ENCODE measurements around the gene NLRX1.
"Not testable (repeated sequence)": the region's sequence is repeated elsewhere in the genome, so short reads cannot be mapped to it uniquely, and the experiment has no call there.

The NLRX1 gene

DNA sequence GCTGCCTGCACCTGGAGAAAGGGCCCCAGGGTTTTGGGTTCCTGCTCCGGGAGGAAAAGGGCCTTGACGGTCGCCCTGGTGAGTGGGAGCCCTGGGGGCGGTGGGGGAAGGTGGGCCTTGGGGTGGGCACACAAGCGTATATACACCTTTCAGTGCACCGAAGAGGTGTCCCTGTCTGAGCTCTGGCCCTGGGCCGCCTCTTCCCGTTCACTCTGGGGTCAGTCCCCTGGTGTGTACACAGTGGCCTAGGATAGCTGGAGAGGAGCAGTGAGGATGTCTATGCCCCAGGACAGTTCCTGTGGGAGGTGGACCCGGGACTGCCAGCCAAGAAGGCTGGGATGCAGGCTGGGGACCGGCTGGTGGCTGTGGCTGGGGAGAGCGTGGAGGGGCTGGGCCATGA lies 19.5 kb downstream of the NLRX1 start:
- no peak for DNase-seq

DNA sequence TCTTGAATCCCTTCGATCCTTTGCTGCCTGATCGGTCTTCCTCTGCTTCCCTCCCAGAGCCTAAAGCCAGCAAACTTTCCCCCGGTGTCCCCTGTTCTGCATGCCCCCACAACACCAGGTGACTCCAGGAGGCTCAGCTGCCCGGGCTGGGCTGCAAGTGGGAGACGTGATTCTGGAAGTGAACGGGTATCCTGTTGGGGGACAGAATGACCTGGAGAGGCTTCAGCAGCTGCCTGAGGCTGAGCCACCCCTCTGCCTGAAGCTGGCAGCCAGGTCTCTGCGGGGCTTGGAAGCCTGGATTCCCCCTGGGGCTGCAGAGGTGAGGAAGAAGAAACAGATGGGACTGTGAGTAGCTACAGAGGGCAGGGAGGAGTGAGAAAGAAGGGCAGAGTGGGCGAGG lies 20.4 kb downstream of the NLRX1 start:
- no peak for DNase-seq

DNA sequence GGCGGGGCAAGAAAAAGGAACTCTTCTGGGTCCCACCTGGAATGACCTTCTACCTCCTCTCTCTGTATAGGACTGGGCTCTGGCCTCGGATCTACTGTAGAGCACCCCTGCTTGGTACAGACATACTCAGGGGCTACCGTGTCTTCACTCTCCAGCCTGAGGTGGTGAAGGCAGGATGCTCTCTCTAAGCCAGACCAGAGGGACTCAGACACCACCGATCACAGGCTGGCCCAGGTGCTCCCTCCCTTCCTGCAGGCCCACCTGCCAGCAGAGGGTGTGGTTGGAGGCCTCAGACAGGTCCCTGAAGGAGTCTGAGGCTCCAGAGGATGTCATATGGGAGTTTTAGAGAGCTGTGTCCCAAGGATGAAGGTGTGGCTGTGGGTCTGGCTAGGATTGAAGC lies 20.9 kb downstream of the NLRX1 start:
- no peak for DNase-seq

DNA sequence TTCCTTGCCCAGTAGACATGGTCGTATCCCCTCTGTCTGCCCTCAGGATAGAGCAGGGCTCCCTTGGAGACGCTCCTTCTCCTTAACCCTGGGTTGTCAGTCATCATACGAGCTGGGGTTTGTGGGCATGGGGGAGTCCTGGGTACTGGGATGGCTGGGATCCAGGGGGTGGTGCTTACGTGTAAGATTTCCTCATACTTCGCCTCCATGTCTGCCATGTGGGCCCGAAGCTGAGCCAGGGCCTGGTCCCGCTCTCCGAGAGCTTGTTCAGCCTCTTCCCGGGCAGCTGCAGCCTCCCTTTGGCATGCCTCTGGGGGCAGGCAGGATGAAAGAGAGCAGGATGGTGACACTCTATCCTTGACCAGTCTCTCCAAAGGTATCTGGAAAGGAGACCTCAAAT lies 22.0 kb downstream of the NLRX1 start:
- DNase-seq: no peak

DNA sequence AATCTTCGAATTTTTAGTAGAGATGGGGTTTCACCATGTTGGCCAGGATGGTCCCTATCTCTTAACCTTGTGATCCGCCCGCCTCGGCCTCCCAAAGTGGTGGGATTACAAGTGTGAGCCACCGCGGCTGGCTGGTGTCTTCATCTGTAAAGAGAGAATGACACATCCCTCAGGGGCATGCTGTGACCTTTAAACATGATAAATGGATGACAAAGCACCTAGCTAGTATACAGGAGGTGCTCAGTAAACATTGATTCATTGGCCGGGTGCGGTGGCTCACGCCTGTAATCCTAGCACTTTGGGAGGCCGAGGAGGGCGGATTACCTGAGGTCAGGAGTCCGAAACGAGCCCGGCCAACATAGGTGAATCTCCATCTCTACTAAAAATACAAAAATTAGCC lies 22.7 kb downstream of the NLRX1 start:
- DNase-seq: not testable (repeated sequence)

DNA sequence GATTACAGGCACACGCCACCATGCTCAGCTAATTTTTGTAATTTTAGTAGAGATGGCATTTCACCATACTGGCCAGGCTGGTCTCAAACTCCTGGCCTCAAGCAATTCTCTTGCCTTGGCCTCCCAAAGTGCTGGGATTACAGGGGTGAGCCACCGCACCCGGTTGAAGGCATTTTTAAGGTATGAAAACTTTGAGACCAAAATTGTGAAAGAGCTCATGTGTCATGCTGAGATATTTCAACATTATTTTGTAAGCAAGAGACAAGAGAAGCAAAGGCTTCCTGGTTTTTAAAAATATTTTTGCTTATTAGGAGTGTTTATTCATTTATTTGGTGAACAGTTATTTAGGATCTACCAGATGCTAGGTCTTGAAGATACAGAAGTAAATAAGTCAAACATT lies 23.6 kb downstream of the NLRX1 start:
- no peak for DNase-seq

DNA sequence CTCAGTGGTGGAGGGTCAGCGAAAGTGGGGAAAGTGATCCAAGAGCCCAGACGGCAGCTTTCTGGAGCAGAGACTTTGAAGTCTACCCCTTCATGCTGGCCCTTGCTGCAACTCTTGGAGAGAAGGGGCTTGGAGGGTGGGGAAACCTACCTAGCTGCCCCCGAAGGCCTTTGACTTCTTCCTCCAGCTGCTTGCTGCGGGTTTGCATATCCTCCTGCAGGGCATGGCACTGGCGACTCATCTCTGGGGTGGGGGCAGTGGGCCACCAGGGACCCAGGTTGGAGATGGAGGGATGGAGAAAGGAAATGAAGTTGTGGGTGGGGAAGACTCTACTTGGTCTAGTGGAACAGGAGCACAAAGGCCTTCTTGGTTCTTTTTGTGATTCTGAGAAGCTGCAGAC lies 24.5 kb downstream of the NLRX1 start:
- DNase-seq: no peak

DNA sequence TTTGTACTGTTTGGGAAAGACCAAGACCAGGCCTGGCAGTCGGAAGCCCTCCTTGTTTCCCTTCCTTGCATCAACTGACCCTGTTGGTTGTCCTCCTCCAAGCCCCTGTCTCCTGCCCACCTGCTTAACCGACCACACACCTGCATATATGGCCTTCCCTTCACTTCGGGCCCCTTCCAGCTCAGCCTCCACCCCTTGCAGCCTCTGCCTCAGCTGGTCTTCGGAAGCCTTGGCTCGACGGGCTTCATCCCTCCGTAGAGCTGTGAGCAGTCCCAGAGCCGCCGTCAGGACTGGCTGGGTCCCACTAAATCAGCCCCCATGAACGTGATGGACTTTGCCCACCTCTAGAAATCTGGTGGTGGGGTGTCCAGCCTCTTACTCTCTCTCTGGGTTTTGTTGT lies 25.1 kb downstream of the NLRX1 start:
- DNase-seq: no peak

DNA sequence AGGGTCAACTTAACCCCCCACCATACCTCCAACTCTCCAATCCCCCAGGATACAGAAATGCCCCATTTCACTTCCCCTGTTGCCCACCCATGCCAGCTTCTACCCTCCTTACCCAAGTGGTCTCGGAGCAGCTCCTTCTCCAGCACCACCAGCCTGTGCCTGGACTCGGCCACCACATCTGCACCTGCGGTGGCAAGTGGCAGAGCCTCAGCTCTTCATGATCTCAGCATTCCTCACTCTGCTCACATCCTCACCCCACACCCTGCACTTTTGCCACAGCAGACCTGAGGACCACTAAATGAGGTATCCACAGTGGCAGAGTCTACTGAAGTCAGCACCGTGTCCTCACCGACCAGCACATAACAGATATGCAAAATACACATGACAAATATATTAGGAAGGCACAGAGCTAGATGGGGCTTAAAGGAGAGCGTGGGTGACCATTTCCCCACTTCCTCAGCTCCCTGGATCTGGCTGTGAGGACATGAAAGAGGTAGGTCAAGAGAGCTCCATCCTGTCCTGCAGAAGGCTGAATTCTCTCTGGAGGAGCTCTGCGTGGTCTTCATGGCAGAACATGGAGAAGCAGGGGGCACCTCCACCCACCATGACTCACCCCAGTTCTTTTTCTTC lies 26.4 kb downstream of the NLRX1 start:
- DNase-seq: no peak

DNA sequence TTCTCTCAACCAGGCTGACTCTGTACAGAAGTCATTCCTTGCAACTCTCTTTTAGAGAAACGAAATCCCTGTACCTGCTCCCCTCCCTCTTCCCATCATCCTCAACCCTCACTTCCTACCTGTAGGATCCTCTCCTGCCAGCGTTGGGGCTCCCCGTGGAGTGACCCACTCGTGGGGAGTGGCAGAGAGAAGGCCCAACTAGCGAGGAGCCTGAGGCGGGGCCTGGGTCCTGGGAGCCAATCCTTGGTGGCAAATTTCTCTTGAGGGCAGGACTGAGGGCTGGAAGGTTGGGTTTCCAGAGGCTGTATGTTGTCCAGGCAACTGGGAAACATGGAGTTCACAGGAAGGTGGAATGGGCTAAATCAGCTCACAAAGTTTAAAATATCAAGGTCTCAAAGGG lies 27.2 kb downstream of the NLRX1 start:
- no peak for DNase-seq

DNA sequence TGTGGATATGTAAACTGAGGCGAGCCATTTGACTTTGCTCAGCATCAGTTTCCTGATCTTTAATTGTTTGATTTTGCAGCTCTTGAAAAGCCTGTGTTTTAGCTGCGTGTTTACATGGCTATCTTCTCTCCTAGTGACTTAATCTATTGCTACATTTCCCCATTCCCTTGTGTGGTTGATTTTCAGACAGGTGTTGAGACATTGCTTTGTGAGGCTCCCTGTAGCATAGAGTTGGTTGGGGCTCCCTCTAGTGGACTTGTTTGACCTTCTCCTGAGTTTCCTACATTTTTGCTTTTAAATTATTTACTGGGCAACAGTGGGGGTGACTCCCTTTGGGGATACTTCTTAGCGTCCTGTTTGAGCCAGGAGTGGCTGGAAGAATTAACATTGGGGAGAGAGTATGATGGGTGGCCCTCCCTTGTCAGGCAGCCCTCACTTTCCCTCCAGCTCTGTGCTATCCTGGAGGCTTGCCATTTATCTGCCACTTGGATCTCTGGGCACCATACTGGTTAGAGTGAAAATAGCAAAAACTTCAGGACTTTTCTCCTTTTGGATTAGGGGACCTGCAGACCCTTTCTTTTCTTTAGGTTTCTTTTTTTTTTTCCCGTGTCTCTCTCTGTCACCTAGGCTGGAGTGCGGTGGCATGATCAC lies 28.4 kb downstream of the NLRX1 start:
- DNase-seq: peak; percentile 60

DNA sequence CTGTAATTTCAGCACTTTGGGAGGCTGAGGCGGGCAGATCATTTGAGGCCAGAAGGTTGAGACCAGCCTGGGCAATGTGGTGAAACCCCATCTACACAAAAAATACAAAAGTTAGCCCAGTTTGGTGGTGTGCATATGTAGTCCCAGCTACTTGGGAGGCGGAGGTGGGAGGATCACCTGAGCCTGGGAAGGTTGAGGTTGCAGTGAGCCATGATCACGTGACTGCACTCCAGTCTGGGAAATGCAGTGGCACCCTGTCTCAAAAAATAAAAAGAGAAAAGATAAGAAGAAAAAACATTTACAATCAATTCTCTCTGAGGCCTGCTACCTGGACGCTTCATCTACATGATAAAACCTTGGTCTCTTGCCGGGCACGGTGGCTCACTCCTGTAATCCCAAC lies 30.4 kb downstream of the NLRX1 start:
- no peak for DNase-seq

DNA sequence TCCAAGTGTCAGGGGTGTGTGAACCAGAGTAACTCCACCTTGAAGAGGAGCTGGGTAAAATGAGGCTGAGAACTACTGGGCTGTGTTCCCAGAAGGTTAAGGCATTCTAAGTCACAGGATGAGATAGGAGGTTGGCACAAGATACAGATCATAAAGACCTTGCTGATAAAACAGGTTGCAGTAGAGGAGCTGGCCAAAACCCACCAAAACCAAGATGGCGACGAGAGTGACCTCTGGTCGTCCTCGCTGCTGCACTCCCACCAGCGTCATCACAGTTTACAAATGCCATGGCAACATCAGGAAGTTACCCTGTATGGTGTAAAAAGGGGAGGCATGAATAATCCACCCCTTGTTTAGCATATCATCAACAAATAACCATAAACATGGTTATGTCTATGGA lies 32.7 kb downstream of the NLRX1 start:
- not testable (repeated sequence) for DNase-seq

DNA sequence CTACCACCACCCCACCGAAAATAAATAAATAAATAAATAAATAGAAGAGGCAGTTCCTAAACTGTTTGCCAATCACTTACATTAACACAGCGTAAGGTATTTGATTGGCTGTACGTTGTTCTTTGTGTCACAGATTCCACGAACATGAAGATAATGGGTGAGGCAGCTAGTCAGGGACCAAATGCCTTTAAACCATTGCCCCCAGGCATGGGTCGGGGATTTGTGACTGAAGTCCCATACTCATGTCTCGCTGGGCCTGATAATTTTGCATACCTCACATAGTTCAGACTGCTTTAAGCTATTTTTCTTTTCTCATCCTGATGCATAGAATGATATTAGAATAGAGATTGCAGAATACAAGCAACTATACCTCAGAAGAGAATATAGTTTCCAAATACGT lies 34.0 kb downstream of the NLRX1 start:
- DNase-seq: no peak

DNA sequence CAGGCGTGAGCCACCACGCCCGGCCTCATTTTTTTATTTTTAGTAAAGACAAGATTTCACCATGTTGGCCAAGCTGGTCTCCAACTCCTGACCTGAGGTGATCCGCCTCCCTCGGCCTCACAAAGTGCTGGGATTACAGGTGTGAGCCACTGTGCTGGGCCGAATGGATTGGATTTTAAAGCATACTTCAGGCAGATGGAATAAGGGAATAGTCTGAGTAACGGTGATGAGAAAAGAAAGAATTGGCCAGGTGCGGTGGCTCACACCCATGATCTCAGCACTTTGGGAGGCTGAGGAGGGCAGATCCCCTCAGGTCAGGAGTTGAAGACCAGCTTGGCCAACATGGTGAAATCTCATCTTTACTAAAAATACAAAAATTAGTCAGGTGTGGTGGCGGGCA lies 35.5 kb downstream of the NLRX1 start:
- DNase-seq: no peak

DNA sequence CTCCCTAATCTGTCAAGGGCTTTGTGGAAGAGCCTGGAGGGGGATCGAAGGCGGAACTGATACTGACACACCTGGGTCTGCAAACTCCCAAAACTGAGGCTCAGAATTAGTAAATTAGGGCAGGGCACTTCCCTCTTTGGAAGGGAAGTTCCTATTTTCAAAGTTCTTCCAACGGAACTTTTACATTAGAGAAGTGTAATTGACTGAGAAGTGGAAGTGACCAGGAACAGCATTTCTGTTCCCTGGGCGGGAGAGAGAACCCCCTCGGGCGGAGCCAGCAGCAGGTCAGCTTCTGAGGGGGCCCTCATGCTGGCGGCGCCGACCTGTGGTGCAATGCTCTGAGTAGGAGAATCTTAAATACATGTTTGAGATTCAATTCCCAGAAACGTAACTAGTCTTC lies 36.6 kb downstream of the NLRX1 start:
- no peak for DNase-seq

DNA sequence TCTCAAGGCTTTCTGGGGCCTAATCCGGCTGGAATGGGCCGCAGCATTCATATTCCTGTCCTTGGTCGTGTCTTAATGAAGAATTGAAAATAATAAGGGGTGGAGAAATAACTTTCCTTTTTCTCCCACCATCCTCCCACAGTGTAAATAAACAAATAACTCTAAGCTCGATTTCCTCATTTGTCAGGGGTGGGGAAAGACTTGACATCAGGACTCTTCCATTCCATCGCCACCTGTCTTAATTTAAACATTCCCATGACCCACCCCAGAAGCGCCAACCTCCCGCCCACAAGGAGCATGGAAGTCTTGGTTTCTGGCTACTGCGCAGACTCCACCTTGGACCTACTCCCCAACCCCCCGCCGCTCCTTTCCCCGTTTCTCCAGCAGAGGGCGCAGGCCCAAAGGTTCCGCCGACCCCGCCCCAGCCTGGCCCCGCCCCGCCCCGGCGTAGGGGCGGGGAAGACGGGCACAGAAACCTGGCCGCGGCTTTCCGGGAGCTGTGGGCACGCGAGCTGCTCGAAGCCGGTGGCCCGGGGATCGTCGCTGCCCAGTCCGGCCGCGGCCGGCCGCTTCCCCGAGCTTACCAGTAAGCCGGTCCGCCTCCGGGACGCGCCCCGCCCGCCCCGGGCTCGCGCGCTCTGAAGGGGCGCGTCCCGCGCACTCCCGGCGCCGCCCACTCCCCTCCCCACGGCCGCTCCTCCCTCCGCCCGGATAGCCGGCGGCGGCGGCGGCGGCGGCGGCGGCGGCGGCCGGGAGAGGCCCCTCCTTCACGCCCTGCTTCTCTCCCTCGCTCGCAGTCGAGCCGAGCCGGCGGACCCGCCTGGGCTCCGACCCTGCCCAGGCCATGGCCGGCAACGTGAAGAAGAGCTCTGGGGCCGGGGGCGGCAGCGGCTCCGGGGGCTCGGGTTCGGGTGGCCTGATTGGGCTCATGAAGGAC lies 37.3 kb downstream of the NLRX1 start, which contains the start of gene CBL:
CBL (plus strand) TSS at position 766 of the 937 bp plus-strand sequence; CDS start at position 845, 79 bp downstream.
- peak; percentile 95 for DNase-seq

DNA sequence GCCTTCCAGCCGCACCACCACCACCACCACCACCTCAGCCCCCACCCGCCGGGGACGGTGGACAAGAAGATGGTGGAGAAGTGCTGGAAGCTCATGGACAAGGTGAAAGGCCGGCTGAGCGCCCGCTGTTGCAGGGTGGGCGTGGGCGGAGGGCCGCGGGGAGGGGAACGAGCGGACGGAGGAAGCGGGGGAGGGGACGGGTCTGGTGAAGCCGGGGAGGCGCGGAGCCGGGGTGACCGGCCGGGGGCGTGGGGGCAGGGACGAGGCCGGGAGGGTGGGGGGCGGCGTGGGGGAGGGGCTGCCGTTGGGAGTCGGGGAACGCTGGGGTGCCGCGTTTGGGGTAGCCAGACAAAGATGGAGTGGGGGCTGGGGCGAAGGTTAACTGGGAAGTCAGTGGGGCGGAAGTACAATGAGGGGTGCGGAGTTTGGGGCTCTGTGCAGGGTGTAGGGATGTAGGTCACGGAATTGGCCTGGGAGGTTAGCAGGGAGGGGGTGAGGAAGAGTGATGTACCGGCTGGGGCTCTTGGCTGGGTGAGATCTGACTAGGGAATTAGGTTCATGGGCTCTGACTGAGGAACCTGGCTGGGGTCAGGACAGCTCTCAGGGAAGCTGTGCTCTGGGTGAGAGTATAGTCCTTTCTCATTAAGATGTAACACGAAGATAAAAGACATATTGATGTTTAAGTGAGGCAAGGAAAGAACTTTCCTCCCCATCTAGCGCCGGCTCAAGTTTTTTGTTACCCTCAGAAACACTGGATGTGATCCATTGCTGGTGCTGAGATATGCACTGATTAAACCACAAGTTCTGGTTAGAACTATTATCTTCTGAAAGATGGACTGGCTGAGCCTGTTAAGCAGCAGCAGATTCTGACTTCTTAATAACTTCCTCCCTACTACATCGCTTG lies 38.2 kb downstream of the NLRX1 start:
- peak; percentile 43 for DNase-seq

DNA sequence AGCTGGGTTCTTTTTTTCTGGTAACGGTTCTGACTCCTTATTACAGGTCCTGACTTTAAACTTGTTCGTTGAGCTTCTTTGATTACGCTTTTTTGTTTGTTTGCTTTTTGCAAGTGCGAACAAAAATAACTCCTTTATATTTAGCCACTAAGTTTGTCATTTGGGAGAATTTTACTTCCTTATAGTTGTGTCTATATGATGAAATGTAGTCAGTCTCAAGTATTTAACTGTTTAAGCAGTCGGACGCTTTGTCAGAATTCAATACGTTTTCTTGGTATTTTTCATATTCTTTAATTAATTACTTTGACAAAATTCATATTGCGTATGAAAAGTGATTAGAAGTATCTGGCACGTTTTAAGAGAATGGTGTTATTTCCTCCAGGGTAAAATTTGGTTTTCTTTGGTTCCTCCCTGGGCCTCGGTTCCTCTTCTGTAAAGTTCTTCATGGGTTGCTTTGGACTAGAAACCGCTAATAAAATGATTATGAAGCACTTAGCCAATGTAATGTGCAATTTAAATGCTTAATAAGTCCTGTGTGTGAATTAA lies 39.0 kb downstream of the NLRX1 start:
- no peak for DNase-seq

DNA sequence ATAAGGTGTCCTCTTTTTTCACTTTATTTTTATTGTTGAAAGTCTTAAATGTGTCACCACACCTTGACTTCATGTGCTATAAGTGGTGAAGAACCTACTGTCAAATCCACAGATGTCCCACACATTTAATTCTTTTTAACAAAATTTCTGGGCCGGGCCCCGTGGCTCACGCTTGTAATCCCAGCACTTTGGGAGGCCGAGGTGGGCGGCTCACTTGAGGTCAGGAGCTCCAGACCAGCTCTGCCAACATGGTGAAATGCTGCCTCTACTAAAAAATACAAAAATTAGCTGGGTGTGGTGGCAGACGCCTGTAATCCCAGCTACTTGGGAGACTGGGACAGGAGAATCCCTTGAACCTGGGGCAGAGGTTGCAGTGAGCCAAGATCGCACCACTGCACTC lies 40.7 kb downstream of the NLRX1 start:
- DNase-seq: no peak

DNA sequence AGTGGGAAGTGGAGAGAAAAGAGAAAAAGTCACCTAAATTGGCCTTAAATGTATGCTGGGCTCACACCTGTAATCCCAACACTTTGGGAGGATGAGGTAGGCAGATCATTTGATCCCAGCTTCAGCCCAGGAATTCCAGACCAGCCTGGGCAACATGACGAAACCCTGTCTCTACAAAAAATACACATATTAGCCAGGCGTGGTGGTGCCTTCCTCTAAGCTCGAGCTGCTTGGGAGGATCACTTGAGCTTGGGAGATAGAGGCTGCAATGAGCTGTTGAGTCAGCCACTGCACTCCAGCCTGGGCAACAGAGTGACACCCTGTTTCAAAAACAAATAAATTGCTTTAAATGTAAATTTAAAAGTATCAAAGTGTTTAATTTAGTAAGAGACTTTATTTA lies 41.5 kb downstream of the NLRX1 start:
- no peak for DNase-seq

DNA sequence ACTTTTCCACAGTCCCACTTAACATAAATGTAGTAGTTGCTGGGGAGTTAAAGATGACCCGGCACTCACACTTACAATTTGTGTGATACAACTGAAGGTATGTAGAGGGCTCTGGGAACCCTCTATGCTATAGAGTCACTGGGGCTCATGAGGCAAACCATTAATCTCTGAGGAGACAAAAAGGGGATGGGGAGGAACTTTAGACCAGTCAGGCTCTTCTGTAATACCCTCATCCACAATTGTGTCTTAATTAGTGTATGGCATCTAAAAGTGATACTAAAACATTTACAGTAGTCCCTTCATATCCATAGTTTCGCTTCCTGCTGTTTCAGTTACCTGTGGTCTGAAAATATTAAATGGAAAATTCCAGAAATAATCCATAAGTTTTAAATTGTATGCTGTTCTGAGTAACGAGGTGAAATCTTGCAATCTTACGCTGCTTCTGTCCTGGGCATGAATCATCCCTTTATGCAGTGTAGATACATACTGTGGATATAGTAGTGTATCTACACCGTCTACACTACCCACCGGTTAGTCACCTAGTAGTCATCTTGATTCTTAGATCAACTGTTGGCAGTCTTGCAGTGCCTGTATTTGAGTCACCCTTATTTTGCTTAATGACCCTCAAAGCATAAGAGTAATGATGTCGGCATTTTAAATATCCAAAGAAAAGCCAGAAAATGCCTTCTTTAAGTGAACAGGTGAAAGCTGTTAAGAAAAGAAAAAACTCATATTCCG lies 49.8 kb downstream of the NLRX1 start:
- DNase-seq: peak; percentile 26
